A549 (cell line): Measurements from ENCODE around the gene GPR183.

Experiments used
- CEBPB ChIP-seq, 2 experiments: fragments of >200 bp in 1 of 2; sonication (Bioruptor Twin) in 1 of 2; formaldehyde crosslinking in 1 of 2; IDR thresholded peaks; 2 replicates each; pipeline ENCODE4 v1.6.1; 2012 to 2016
- CHD2 ChIP-seq: fragments of 150-350 bp; IDR thresholded peaks from 2 replicates; pipeline ENCODE4 v1.6.1; 2014; ENCODE audit warnings: low read length; ENCODE audit not compliant: partially characterized antibody
- CTCF ChIP-seq: fragments of >200 bp; sonication (Bioruptor Twin); formaldehyde crosslinking; IDR thresholded peaks from 3 replicates; pipeline ENCODE4 v1.5.1; 2016
- EP300 ChIP-seq, 2 experiments: fragments of >200 bp; sonication (Bioruptor Twin); formaldehyde crosslinking; IDR thresholded peaks; 2 replicates in 1 of 2; 3 replicates in 1 of 2; pipeline ENCODE4 v1.6.1; 2016 to 2017
- FOSB ChIP-seq: fragments of 250-450 bp; sonication (Bioruptor Pico); IDR thresholded peaks from 2 replicates; pipeline ENCODE4 v1.5.0; 2020; ENCODE audit warnings: mild to moderate bottlenecking, moderate library complexity
- POLR2A ChIP-seq: IDR thresholded peaks from 2 replicates; pipeline ENCODE4 v1.6.1; 2012; ENCODE audit warnings: mild to moderate bottlenecking, low read length
- RAD21 ChIP-seq, 2 experiments: fragments of >200 bp in 1 of 2; sonication (Bioruptor Twin) in 1 of 2; formaldehyde crosslinking in 1 of 2; IDR thresholded peaks in 1 of 2; conservative IDR thresholded peaks in 1 of 2; 2 replicates in 1 of 2; 3 replicates in 1 of 2; pipeline ENCODE4 v1.6.1; 2012 to 2018; ENCODE audit warnings: inconsistent platforms in 1 of 2
- RCOR1 ChIP-seq: fragments of 150-350 bp; IDR thresholded peaks from 2 replicates; pipeline ENCODE4 v1.6.1; 2014; ENCODE audit warnings: antibody characterized with exemption, low read length, low read depth
- REST ChIP-seq: fragments of 200-600 bp; sonication (generic); IDR thresholded peaks from 2 replicates; pipeline ENCODE4 v1.6.1; 2016; ENCODE audit warnings: antibody characterized with exemption, mild to moderate bottlenecking, moderate library complexity
- TF ChIP-seq, protein P1 (sequence below): IDR thresholded peaks from 2 replicates; pipeline ENCODE4 v1.6.1; 2012

- TF ChIP-seq RAD21 (conservative IDR thresholded peaks at IDR 0.05 in 1 of 2, IDR thresholded peaks at IDR 0.05 in 1 of 2) (no peak), EP300 (IDR thresholded peaks at IDR 0.05) (no peak), CTCF (no peak), CHD2 (no peak), FOSB (no peak), POLR2A (no peak), CEBPB (IDR thresholded peaks at IDR 0.05) (no peak), REST (no peak), RCOR1 (no peak)
- TF ChIP-seq, protein P1, sequence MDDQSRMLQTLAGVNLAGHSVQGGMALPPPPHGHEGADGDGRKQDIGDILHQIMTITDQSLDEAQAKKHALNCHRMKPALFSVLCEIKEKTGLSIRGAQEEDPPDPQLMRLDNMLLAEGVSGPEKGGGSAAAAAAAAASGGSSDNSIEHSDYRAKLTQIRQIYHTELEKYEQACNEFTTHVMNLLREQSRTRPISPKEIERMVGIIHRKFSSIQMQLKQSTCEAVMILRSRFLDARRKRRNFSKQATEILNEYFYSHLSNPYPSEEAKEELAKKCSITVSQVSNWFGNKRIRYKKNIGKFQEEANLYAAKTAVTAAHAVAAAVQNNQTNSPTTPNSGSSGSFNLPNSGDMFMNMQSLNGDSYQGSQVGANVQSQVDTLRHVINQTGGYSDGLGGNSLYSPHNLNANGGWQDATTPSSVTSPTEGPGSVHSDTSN = no peak
These were observed 39.3 kb downstream of the GPR183 start for GRCh38 chr13:99267927-99268326.
